ENCODE results near the gene MCHR2. TPM values are rescaled to one million over a fixed set of nuclear protein-coding genes. Genes with fewer than 3 reads are reported as not detected.

The MCHR2 gene
- total RNA-seq, 1 donor from 2014 or later = not detected

DNA sequence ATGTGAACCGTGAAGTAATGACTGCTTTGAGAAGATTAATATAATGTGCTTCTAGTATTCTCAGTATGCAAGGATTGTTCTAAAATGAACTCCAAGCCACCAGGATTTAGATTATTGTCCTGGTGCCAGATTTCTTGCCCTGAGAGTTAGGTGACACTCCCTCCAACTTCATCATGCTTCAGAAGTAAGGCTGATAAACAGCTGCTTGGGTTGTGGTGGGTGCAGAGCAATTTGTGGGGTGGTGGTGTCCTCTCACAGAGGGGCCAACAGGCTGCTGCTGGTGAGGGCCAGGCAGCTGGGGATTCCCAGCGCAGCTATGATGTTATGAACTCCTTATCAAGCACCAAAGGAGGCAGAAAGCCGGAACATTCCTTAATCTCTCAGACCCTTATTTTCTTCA, 114.6 kb downstream of the MCHR2 start:
- Mint-ChIP-seq H3K4me1 (no peaks in the 10 kb centered on the region), H3K9me3 (no peaks in the 10 kb centered on the region)

DNA sequence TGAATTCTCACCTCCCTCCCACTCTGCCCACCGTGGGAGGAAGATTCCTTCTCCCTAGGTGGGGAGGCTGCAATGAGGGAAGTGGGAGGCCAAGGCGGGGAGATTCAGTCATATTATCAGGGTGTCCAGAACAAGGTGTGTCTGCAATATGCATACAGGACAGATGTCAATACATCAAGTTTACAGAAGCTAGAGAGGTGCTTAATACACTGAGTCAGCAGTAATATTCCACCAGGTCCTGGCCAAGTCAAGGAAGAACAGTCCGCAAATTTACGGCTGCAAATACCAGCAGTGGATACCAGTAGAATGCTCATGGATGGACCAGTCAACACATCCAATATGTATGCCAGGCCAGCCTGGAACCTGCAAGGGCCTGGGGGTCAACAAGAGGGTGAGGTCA, 119.0 kb downstream of the MCHR2 start:
- Mint-ChIP-seq H3K36me3 (ENCODE audit: low read depth) (no peaks in the 10 kb centered on the region), H3K4me1 (no peaks in the 10 kb centered on the region), H3K4me3 (no peak overlapping the region), H3K27ac (no peak overlapping the region), H3K27me3 (peaks cover 13% of the 10 kb centered on the region), H3K9me3 (no peaks in the 10 kb centered on the region)
- no peak for DNase-seq
- intact Hi-C loops (cut with micrococcal nuclease) = loop anchor here (10.0 kb wide), 1 partner anchor 120 kb away; the partner anchor contains the start of gene MCHR2

More for the DNA sequence above, 114.6 kb downstream of the MCHR2 start:
- Mint-ChIP-seq H3K4me3 (no peak overlapping the region), H3K36me3 (ENCODE audit: low read depth) (no peaks in the 10 kb centered on the region), H3K27ac (no peak overlapping the region), H3K27me3 (peaks cover 6% of the 10 kb centered on the region)
- DNase-seq = no peak
- intact Hi-C loops (cut with micrococcal nuclease) = loop anchor here (10.0 kb wide), 1 partner anchor 115 kb away; the partner anchor contains the start of gene MCHR2

DNA sequence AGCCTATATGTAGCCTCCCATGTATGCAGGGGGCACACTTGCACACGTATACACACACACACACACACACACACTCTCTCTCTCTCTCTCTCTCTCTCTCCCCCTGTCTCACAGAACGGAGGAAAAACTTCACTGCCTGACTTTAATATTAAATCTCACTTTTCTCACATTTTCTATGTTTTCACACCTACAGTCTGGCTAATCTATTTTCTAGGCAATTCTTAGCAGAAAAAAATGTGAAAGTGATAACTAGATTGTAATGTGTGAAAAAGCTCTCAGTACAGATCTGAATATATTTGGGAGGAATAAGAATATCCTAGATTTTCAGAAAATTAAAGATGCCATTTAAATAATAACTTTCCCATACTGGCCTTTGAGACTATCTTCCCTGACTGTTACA, 120.9 kb downstream of the MCHR2 start:
- no peak overlapping the region for H3K27ac Mint-ChIP-seq
- H3K9me3 Mint-ChIP-seq = no peaks in the 10 kb centered on the region
- H3K4me3 Mint-ChIP-seq = no peak overlapping the region
- DNase-seq = no peak
- intact Hi-C loops (cut with micrococcal nuclease) = loop anchor here (10.0 kb wide), 1 partner anchor 122 kb away; the partner anchor contains the start of gene MCHR2
- H3K36me3 Mint-ChIP-seq (ENCODE audit: low read depth) = no peaks in the 10 kb centered on the region
- H3K27me3 Mint-ChIP-seq = peaks cover 17% of the 10 kb centered on the region
- H3K4me1 Mint-ChIP-seq = no peaks in the 10 kb centered on the region

DNA sequence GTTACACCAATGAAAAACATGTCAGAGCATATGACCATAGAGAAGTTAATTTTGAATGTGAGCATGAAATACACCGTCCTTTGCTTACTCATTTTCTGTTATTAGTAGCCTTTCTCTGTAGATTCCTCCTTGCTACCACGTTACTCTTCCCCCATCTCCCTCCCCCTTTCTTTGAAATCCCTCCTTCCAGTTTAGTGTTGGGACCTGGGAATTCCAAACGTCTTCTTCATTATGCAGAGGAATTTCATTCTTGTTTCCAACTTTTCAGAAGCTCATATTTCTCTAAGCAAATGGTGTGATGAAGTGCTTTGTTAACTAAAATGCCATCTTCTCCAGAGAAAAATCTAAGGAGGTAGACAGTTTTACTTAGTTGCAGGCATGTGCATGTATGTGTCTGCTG, 122.4 kb downstream of the MCHR2 start:
- DNase-seq = no peak
- no peak overlapping the region for H3K4me3 Mint-ChIP-seq
- H3K4me1 Mint-ChIP-seq = no peaks in the 10 kb centered on the region
- no peaks in the 10 kb centered on the region for H3K36me3 Mint-ChIP-seq (ENCODE audit: low read depth)
- peaks cover 17% of the 10 kb centered on the region for H3K27me3 Mint-ChIP-seq
- H3K9me3 Mint-ChIP-seq = no peaks in the 10 kb centered on the region
- intact Hi-C loops (cut with micrococcal nuclease) = loop anchor here (10.0 kb wide), 1 partner anchor 123 kb away; the partner anchor contains the start of gene MCHR2
- H3K27ac Mint-ChIP-seq = no peak overlapping the region
